GM12878 (cell line): ENCODE data around the gene NUBPL. TPM values are rescaled to one million over a fixed set of nuclear protein-coding genes. Genes with fewer than 3 reads are reported as not detected.

Source experiments
- ATF2 ChIP-seq: IDR thresholded peaks from 2 replicates; pipeline ENCODE4 v1.6.1; 2012; ENCODE audit warnings: low read length, inconsistent platforms
- BCLAF1 ChIP-seq: fragments of 450-650 bp; IDR thresholded peaks from 2 replicates; pipeline ENCODE4 v1.6.1; 2017; ENCODE audit warnings: antibody characterized with exemption, mild to moderate bottlenecking, moderate library complexity
- CREM ChIP-seq: IDR thresholded peaks from 2 replicates; pipeline ENCODE4 v1.6.1; 2014; ENCODE audit warnings: antibody characterized with exemption, low read depth
- FOS ChIP-seq: IDR thresholded peaks from 3 replicates; pipeline ENCODE4 v1.6.1; 2011; ENCODE audit warnings: borderline replicate concordance; ENCODE audit not compliant: insufficient read length; ENCODE audit errors: extremely low read depth
- GABPA ChIP-seq: IDR thresholded peaks from 2 replicates; pipeline ENCODE4 v1.6.1; 2014; ENCODE audit warnings: antibody characterized with exemption, low read depth, mild to moderate bottlenecking, inconsistent platforms
- HDAC2 ChIP-seq: fragments of 200-600 bp; sonication (generic); IDR thresholded peaks from 2 replicates; pipeline ENCODE4 v1.6.1; 2017
- HDGF ChIP-seq: fragments of 450-650 bp; IDR thresholded peaks from 2 replicates; pipeline ENCODE4 v1.6.1; 2016; ENCODE audit warnings: antibody characterized with exemption
- KAT2A ChIP-seq: conservative IDR thresholded peaks from 2 replicates; pipeline ENCODE4 v1.6.1; 2011; ENCODE audit warnings: low read depth, low read length; ENCODE audit not compliant: control insufficient read depth
- MYB ChIP-seq: fragments of 150-350 bp; IDR thresholded peaks from 2 replicates; pipeline ENCODE4 v1.6.1; 2014; ENCODE audit warnings: mild to moderate bottlenecking, low read depth, low read length, borderline replicate concordance
- NBN ChIP-seq: fragments of 450-650 bp; IDR thresholded peaks from 2 replicates; pipeline ENCODE4 v1.6.1; 2016
- NR2C2 ChIP-seq: IDR thresholded peaks from 2 replicates; pipeline ENCODE4 v1.6.1; 2011; ENCODE audit warnings: borderline replicate concordance, low read depth; ENCODE audit not compliant: control insufficient read depth, insufficient read length
- NR2F1 ChIP-seq: fragments of 450-650 bp; conservative IDR thresholded peaks from 2 replicates; pipeline ENCODE4 v1.6.1; 2017; ENCODE audit warnings: mild to moderate bottlenecking
- PML ChIP-seq: IDR thresholded peaks from 2 replicates; pipeline ENCODE4 v1.6.1; 2012; ENCODE audit warnings: low read length, inconsistent platforms
- RBBP5 ChIP-seq: fragments of 200-600 bp; sonication (generic); conservative IDR thresholded peaks from 2 replicates; pipeline ENCODE4 v1.6.1; 2016
- REST ChIP-seq: IDR thresholded peaks from 2 replicates; pipeline ENCODE4 v1.6.1; 2012; ENCODE audit warnings: mild to moderate bottlenecking, low read depth, low read length
- SP1 ChIP-seq: IDR thresholded peaks from one replicate; pipeline ENCODE4 v1.6.1; 2011; ENCODE audit warnings: low read depth, low read length
- SUZ12 ChIP-seq: fragments of 200-600 bp; sonication (generic); IDR thresholded peaks from one replicate; pipeline ENCODE4 v1.6.1; 2018; ENCODE audit warnings: antibody characterized with exemption, mild to moderate bottlenecking; ENCODE audit not compliant: unreplicated experiment
- TCF7 ChIP-seq: IDR thresholded peaks from 2 replicates; pipeline ENCODE4 v1.6.1; 2014; ENCODE audit warnings: antibody characterized with exemption, borderline replicate concordance
- YY1 ChIP-seq: IDR thresholded peaks from 2 replicates; pipeline ENCODE4 v1.6.1; 2011; ENCODE audit warnings: low read depth, mild to moderate bottlenecking, low read length
- ZBTB11 ChIP-seq: fragments of 450-650 bp; formaldehyde crosslinking; IDR thresholded peaks from 2 replicates; pipeline ENCODE4 v1.5.0; 2022; ENCODE audit warnings: mild to moderate bottlenecking, missing genetic modification characterization
- polyA plus RNA-seq, 11 experiments: library from polyadenylated mRNA; depleted of rRNA in 4 of 11; unstranded in 6 of 11; stranded (reverse) in 5 of 11; fragments of >200 nt; fragmentation: Nextera tagmentation in 4 of 11; fragmentation: Illumina TruSeq in 1 of 11; extraction: Ambion mirVana in 4 of 11; extraction: Trizol in 1 of 11; gene quantifications; 1 replicate in 1 of 11; 2 replicates in 10 of 11; pipeline versions ENCODE4 v1.2.1 to v1.2.3, GENCODE V29; 2011 to 2016; ENCODE audit warnings: inconsistent platforms in 2 of 11, missing spikeins in 2 of 11, low read depth in 1 of 11
- total RNA-seq, 4 experiments: library from RNA; depleted of rRNA in 3 of 4; stranded (reverse); fragments of >200 nt in 3 of 4; fragmentation: Illumina TruSeq in 1 of 4; extraction: Trizol in 1 of 4; gene quantifications; 2 replicates each; pipeline versions ENCODE4 v1.2.1 to v1.2.3, GENCODE V29; 2013 to 2021

Gene NUBPL
- total and polyA plus RNA-seq, 10 of the 15 experiments (the other 5 are each of a cell fraction or from before 2014, with no cell fraction given) = 3.4 to 11.6 (median 8.1) TPM

GRCh38 chr14:31561155-31561846 lies at the start of gene NUBPL (continued):
- TF ChIP-seq YY1 (peak; percentile 82), KAT2A (no peak), SP1 (peak; percentile 35), NR2C2 (no peak), CREM (peak; percentile 99), HDGF (peak; percentile 63; the same call in 1 of the 2 replicates), PML (peak; percentile 58; the same call in 1 of the 2 replicates), HDAC2 (no peak), MYB (no peak), FOS (no peak), REST (no peak; the same call in 1 of the 2 replicates), ATF2 (0 out of 2 replicates have a peak, but pooled peaks have one; percentile 28), ZBTB11 (CRISPR knock-in tag) (no peak), RBBP5 (no peak), GABPA (no peak), NR2F1 (0 out of 2 replicates have a peak, but pooled peaks have one; percentile 12), SUZ12 (no peak), BCLAF1 (no peak), TCF7 (peak; percentile 19; the same call in 1 of the 2 replicates), NBN (peak; percentile 100)
